Endothelial cell of umbilical vein (primary cell): Measurements from ENCODE around the gene CORO7.

Experiments used
- FOS ChIP-seq: IDR thresholded peaks from 2 replicates; pipeline ENCODE4 v1.6.1; 2011; ENCODE audit warnings: mild to moderate bottlenecking, low read length, moderate library complexity, borderline replicate concordance; ENCODE audit not compliant: insufficient read depth
- POLR2A ChIP-seq: IDR thresholded peaks from 2 replicates; pipeline ENCODE4 v1.6.1; 2012; ENCODE audit warnings: low read depth, mild to moderate bottlenecking, control low read depth, low read length
- POLR2AphosphoS5 ChIP-seq: IDR thresholded peaks from 2 replicates; pipeline ENCODE4 v1.6.1; 2012; ENCODE audit warnings: low read depth, mild to moderate bottlenecking, control low read depth, low read length, moderate library complexity; ENCODE audit not compliant: insufficient read depth
- TF ChIP-seq, protein P1 (sequence below), 2 donors: IDR thresholded peaks; 1 replicate in 1 of 2; 2 replicates in 1 of 2; pipeline ENCODE4 v1.5.1; 2011; ENCODE audit warnings: low read length in 2 of 2, mild to moderate bottlenecking in 2 of 2, moderate library complexity in 2 of 2, control low read depth in 1 of 2, inconsistent platforms in 1 of 2, low read depth in 1 of 2; ENCODE audit not compliant: insufficient read depth in 1 of 2; ENCODE audit errors: extremely low read depth in 1 of 2
- TF ChIP-seq, protein P2 (sequence below): IDR thresholded peaks from 2 replicates; pipeline ENCODE4 v1.6.1; 2011; ENCODE audit not compliant: insufficient read depth, insufficient read length

GRCh38 chr16:4381935-4382794 is 34.2 kb downstream of the CORO7 start:
- no peak for TF ChIP-seq POLR2A
- TF ChIP-seq, protein P1, sequence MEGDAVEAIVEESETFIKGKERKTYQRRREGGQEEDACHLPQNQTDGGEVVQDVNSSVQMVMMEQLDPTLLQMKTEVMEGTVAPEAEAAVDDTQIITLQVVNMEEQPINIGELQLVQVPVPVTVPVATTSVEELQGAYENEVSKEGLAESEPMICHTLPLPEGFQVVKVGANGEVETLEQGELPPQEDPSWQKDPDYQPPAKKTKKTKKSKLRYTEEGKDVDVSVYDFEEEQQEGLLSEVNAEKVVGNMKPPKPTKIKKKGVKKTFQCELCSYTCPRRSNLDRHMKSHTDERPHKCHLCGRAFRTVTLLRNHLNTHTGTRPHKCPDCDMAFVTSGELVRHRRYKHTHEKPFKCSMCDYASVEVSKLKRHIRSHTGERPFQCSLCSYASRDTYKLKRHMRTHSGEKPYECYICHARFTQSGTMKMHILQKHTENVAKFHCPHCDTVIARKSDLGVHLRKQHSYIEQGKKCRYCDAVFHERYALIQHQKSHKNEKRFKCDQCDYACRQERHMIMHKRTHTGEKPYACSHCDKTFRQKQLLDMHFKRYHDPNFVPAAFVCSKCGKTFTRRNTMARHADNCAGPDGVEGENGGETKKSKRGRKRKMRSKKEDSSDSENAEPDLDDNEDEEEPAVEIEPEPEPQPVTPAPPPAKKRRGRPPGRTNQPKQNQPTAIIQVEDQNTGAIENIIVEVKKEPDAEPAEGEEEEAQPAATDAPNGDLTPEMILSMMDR (IDR thresholded peaks at IDR 0.05; ENCODE audit: extremely low read depth in 1 of 2, insufficient read depth in 1 of 2, low read depth in 1 of 2, low read length in 2 of 2): no peak
- no peak for TF ChIP-seq POLR2AphosphoS5
- TF ChIP-seq FOS: no peak
- TF ChIP-seq, protein P2, sequence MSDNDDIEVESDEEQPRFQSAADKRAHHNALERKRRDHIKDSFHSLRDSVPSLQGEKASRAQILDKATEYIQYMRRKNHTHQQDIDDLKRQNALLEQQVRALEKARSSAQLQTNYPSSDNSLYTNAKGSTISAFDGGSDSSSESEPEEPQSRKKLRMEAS: no peak
